ENCODE results near the gene MATN3. TPM values are rescaled to one million over a fixed set of nuclear protein-coding genes. Genes with fewer than 3 reads are reported as not detected.

MATN3 gene
- total RNA-seq, 1 donor from 2014 or later, result 0.32 TPM

DNA sequence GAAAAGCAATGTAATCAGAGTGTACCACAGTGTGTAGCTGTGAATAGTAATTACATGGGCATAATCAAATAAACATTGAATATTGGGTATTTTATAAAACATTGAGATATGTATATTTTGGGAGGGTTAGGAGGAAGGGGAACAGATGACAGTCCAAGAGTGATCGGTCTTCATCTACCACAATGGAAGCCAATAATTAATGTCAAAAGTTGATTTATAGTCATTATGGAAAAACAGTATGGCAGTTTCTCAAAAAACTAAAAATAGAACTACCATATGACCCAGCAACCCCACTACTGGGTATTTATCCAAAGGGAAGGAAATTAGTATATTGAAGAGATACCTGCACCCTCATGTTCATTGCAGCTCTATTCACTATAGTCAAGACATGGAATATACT lies 44.8 kb upstream of the MATN3 start:
- no peak overlapping the region for H3K27ac Mint-ChIP-seq (ENCODE audit: unreplicated experiment)
- H3K36me3 Mint-ChIP-seq (ENCODE audit: unreplicated experiment), result no peaks in the 10 kb centered on the region
- DNase-seq, result no peak
- no peaks in the 10 kb centered on the region for H3K4me1 Mint-ChIP-seq (ENCODE audit: low read depth, unreplicated experiment)
- TF ChIP-seq, protein P1, sequence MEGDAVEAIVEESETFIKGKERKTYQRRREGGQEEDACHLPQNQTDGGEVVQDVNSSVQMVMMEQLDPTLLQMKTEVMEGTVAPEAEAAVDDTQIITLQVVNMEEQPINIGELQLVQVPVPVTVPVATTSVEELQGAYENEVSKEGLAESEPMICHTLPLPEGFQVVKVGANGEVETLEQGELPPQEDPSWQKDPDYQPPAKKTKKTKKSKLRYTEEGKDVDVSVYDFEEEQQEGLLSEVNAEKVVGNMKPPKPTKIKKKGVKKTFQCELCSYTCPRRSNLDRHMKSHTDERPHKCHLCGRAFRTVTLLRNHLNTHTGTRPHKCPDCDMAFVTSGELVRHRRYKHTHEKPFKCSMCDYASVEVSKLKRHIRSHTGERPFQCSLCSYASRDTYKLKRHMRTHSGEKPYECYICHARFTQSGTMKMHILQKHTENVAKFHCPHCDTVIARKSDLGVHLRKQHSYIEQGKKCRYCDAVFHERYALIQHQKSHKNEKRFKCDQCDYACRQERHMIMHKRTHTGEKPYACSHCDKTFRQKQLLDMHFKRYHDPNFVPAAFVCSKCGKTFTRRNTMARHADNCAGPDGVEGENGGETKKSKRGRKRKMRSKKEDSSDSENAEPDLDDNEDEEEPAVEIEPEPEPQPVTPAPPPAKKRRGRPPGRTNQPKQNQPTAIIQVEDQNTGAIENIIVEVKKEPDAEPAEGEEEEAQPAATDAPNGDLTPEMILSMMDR (IDR thresholded peaks at IDR 0.05; ENCODE audit: partially characterized antibody, unreplicated experiment), result no peak
- no peak overlapping the region for H3K4me3 Mint-ChIP-seq (ENCODE audit: unreplicated experiment)
- H3K27me3 Mint-ChIP-seq (ENCODE audit: unreplicated experiment), result no peaks in the 10 kb centered on the region
- H3K9me3 Mint-ChIP-seq (ENCODE audit: unreplicated experiment), result peaks cover 2% of the 10 kb centered on the region

DNA sequence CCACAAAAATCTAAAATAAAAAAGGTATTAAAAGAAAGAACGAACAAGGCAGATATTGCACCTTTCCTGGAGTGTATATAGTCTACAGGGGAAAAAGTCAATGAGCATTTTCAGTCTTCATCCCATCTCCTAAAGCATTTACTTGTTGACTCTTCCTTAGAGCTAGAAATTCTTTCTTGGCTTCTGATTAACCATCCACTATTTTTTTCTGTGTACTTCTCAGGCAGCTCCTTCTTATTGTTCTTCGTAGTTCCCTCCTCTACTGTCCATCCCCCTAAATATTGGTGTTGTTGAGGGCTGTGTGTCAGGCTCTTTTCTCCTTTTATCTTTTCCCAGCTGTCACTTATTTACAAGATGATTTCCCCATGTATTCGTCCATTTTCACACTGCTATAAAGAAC lies 42.5 kb upstream of the MATN3 start:
- DNase-seq, result no peak
- H3K9me3 Mint-ChIP-seq (ENCODE audit: unreplicated experiment), result peaks cover 6% of the 10 kb centered on the region
- no peak overlapping the region for H3K27ac Mint-ChIP-seq (ENCODE audit: unreplicated experiment)
- H3K27me3 Mint-ChIP-seq (ENCODE audit: unreplicated experiment), result peaks cover 6% of the 10 kb centered on the region
- H3K4me3 Mint-ChIP-seq (ENCODE audit: unreplicated experiment), result no peak overlapping the region
- H3K4me1 Mint-ChIP-seq (ENCODE audit: low read depth, unreplicated experiment), result no peaks in the 10 kb centered on the region
- H3K36me3 Mint-ChIP-seq (ENCODE audit: unreplicated experiment), result no peaks in the 10 kb centered on the region
- TF ChIP-seq, protein P1 (IDR thresholded peaks at IDR 0.05; ENCODE audit: partially characterized antibody, unreplicated experiment), result no peak

DNA sequence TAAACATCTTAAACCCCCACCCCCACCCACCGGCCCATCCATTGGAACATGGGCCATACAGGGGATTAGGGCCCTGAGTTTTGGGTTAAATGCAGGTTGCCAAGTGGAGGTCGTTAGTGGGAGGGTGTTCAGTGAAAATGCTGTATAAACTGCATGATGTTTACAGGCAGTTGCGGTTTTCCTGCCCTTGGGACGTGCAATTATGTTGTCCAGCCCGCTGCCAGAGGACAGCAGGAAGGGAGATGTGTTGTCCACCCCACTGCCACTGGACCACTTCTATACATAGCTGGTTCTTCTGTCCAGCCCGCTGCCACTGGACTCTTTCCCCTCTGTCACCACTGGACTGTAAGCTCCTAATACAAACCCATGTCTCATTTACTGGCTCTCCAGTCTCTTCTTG lies 41.7 kb upstream of the MATN3 start:
- peaks cover 5% of the 10 kb centered on the region for H3K4me1 Mint-ChIP-seq (ENCODE audit: low read depth, unreplicated experiment)
- no peak for DNase-seq
- H3K4me3 Mint-ChIP-seq (ENCODE audit: unreplicated experiment), result no peak overlapping the region
- peaks cover 10% of the 10 kb centered on the region for H3K27me3 Mint-ChIP-seq (ENCODE audit: unreplicated experiment)
- no peaks in the 10 kb centered on the region for H3K36me3 Mint-ChIP-seq (ENCODE audit: unreplicated experiment)
- no peak overlapping the region for H3K27ac Mint-ChIP-seq (ENCODE audit: unreplicated experiment)
- peaks cover 9% of the 10 kb centered on the region for H3K9me3 Mint-ChIP-seq (ENCODE audit: unreplicated experiment)
- TF ChIP-seq, protein P1 (IDR thresholded peaks at IDR 0.05; ENCODE audit: partially characterized antibody, unreplicated experiment), result no peak

DNA sequence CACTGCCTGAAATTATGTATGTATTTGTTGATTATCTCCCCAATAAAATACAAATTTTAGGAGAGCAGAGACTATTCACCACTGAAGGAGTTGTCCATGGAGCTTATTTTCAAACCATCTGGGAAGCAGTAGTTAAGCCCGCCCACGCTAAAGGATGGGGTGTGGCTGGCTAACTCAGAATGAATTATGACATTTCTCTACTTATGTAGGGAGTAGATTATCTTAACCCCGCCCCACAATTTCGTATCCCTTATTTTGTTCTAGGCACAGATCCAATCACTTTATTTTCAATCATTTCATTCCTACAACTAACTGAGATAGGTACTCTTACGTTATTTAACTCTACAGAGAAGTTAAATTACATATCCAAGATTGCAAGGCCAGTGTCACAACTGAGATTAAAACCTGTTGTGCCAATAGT lies 40.4 kb upstream of the MATN3 start:
- peaks cover 10% of the 10 kb centered on the region for H3K27me3 Mint-ChIP-seq (ENCODE audit: unreplicated experiment)
- peaks cover 9% of the 10 kb centered on the region for H3K9me3 Mint-ChIP-seq (ENCODE audit: unreplicated experiment)
- peaks cover 12% of the 10 kb centered on the region for H3K4me1 Mint-ChIP-seq (ENCODE audit: low read depth, unreplicated experiment)
- no peaks in the 10 kb centered on the region for H3K36me3 Mint-ChIP-seq (ENCODE audit: unreplicated experiment)
- TF ChIP-seq, protein P1 (IDR thresholded peaks at IDR 0.05; ENCODE audit: partially characterized antibody, unreplicated experiment), result no peak
- H3K4me3 Mint-ChIP-seq (ENCODE audit: unreplicated experiment), result no peak overlapping the region
- no peak for DNase-seq
- H3K27ac Mint-ChIP-seq (ENCODE audit: unreplicated experiment), result no peak overlapping the region

DNA sequence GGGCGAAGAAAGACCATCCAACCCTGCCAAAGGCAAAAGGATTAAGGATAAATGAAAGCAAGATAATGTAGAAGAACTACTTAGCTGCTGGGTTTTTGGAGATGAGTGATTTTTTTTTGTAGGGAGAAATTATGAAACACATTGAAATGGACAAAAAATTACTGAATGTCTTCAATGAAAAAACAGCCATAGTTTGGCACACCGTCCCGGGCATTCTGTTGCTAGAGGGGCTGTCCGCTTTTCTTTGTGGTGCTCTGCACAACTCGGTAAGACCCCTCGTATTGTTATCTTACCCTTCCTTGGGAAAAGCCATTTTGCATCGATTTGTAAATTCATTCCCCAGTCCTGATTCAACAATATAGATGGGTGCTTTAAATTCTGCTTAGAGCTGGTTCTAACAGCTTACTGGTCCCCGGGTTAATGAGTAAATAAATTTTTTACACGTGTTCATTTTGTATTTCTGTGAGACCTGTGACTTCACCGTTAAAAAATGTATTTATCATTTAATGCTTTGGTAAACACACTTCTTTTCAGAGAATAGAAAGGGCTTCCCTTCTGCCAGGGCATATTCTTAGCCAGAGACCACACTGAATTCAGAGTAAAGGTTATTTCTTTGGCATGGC lies 39.9 kb upstream of the MATN3 start:
- peaks cover 10% of the 10 kb centered on the region for H3K27me3 Mint-ChIP-seq (ENCODE audit: unreplicated experiment)
- no peaks in the 10 kb centered on the region for H3K36me3 Mint-ChIP-seq (ENCODE audit: unreplicated experiment)
- H3K27ac Mint-ChIP-seq (ENCODE audit: unreplicated experiment), result no peak overlapping the region
- H3K9me3 Mint-ChIP-seq (ENCODE audit: unreplicated experiment), result peaks cover 9% of the 10 kb centered on the region
- TF ChIP-seq, protein P1 (IDR thresholded peaks at IDR 0.05; ENCODE audit: partially characterized antibody, unreplicated experiment), result no peak
- peaks cover 12% of the 10 kb centered on the region for H3K4me1 Mint-ChIP-seq (ENCODE audit: low read depth, unreplicated experiment)
- H3K4me3 Mint-ChIP-seq (ENCODE audit: unreplicated experiment), result no peak overlapping the region
- no peak for DNase-seq
